Stomach smooth muscle (tissue), 2 donors: ENCODE data around the gene SNIP1.
"Not testable (repeated sequence)": the region's sequence is repeated elsewhere in the genome, so short reads cannot be mapped to it uniquely, and the experiment has no call there.

Experiments used
- H3K27ac ChIP-seq: one replicate; pipeline ENCODE4 v1.7.0; 2013; ENCODE audit warnings: mild to moderate bottlenecking, low read length, inconsistent platforms
- H3K27me3 ChIP-seq, 2 donors: one replicate each; pipeline ENCODE4 v1.7.0; 2013; ENCODE audit warnings: low read length in 2 of 2; ENCODE audit not compliant: insufficient read depth in 2 of 2, control insufficient read depth in 1 of 2
- H3K36me3 ChIP-seq, 2 donors: one replicate each; pipeline ENCODE4 v1.7.0; 2013; ENCODE audit warnings: low read length in 2 of 2; ENCODE audit not compliant: control insufficient read depth in 2 of 2, insufficient read depth in 2 of 2
- H3K4me1 ChIP-seq: one replicate; pipeline ENCODE4 v1.7.0; 2013; ENCODE audit warnings: low read length; ENCODE audit not compliant: control insufficient read depth, insufficient read depth
- H3K4me3 ChIP-seq, 2 donors: one replicate each; pipeline ENCODE4 v1.7.0; 2013; ENCODE audit warnings: low read length in 2 of 2
- H3K9ac ChIP-seq, 2 donors: one replicate each; pipeline ENCODE4 v1.7.0; 2013; ENCODE audit warnings: low read length in 2 of 2, mild to moderate bottlenecking in 1 of 2
- H3K9me3 ChIP-seq, 2 donors: one replicate each; pipeline ENCODE4 v1.7.0; 2013; ENCODE audit warnings: low read length in 2 of 2; ENCODE audit not compliant: control insufficient read depth in 2 of 2
- donor health status: healthy.
- donor health status: Pancreatic carcinoma.

The SNIP1 gene

GRCh38 chr1:37574834-37575480 lies 20.9 kb upstream of the SNIP1 start:
- Histone ChIP-seq H3K27ac (peak overlapping the region; percentile 61), H3K4me3 (peak overlapping the region in 1 of 2 donors; percentile 22), H3K9me3 (no peaks in the 10 kb centered on the region), H3K4me1 (peaks cover 19% of the 10 kb centered on the region), H3K27me3 (no peaks in the 10 kb centered on the region), H3K36me3 (peaks cover 27 to 38% of the 10 kb centered on the region in 2 donors), H3K9ac (no peak overlapping the region)

GRCh38 chr1:37570528-37571334 lies 16.6 kb upstream of the SNIP1 start:
- Histone ChIP-seq H3K4me3 (no peak overlapping the region), H3K27me3 (no peaks in the 10 kb centered on the region), H3K4me1 (peaks cover 11% of the 10 kb centered on the region), H3K9ac (no peak overlapping the region), H3K9me3 (no peaks in the 10 kb centered on the region), H3K36me3 (peaks cover 66 to 68% of the 10 kb centered on the region in 2 donors), H3K27ac (no peak overlapping the region)

- H3K4me3 ChIP-seq = no peak overlapping the region
- H3K27ac ChIP-seq = peak overlapping the region; percentile 7
- no peaks in the 10 kb centered on the region for H3K27me3 ChIP-seq
- H3K9me3 ChIP-seq = no peaks in the 10 kb centered on the region
- no peak overlapping the region for H3K9ac ChIP-seq
- H3K4me1 ChIP-seq = peaks cover 2% of the 10 kb centered on the region
- peaks cover 57% of the 10 kb centered on the region in 2 donors for H3K36me3 ChIP-seq
These were observed 12.9 kb upstream of the SNIP1 start for GRCh38 chr1:37567023-37567422.

GRCh38 chr1:37564892-37565291 lies 10.8 kb upstream of the SNIP1 start:
- Histone ChIP-seq H3K27ac (no peak overlapping the region), H3K4me3 (no peak overlapping the region), H3K36me3 (peaks cover 48 to 50% of the 10 kb centered on the region in 2 donors), H3K27me3 (no peaks in the 10 kb centered on the region), H3K4me1 (peaks cover 2% of the 10 kb centered on the region), H3K9me3 (no peaks in the 10 kb centered on the region), H3K9ac (no peak overlapping the region)

GRCh38 chr1:37562984-37563383 lies 8.9 kb upstream of the SNIP1 start:
- Histone ChIP-seq H3K9ac (no peak overlapping the region), H3K36me3 (peaks cover 30 to 36% of the 10 kb centered on the region in 2 donors), H3K9me3 (no peaks in the 10 kb centered on the region), H3K4me1 (peaks cover 2% of the 10 kb centered on the region), H3K4me3 (no peak overlapping the region), H3K27ac (no peak overlapping the region), H3K27me3 (no peaks in the 10 kb centered on the region)

GRCh38 chr1:37561133-37562132 lies 7.3 kb upstream of the SNIP1 start:
- no peak overlapping the region for H3K9ac ChIP-seq
- H3K36me3 ChIP-seq = peaks cover 15 to 21% of the 10 kb centered on the region in 2 donors
- no peaks in the 10 kb centered on the region for H3K9me3 ChIP-seq
- H3K27me3 ChIP-seq = no peaks in the 10 kb centered on the region
- H3K4me3 ChIP-seq = no peak overlapping the region
- no peak overlapping the region for H3K27ac ChIP-seq
- peaks cover 13% of the 10 kb centered on the region for H3K4me1 ChIP-seq

- peaks cover 6 to 14% of the 10 kb centered on the region in 2 donors for H3K36me3 ChIP-seq
- peaks cover 19% of the 10 kb centered on the region for H3K4me1 ChIP-seq
- no peaks in the 10 kb centered on the region for H3K9me3 ChIP-seq
- H3K27me3 ChIP-seq = no peaks in the 10 kb centered on the region
- H3K9ac ChIP-seq = no peak overlapping the region
- no peak overlapping the region for H3K4me3 ChIP-seq
- no peak overlapping the region for H3K27ac ChIP-seq
These were observed 6.5 kb upstream of the SNIP1 start for GRCh38 chr1:37560401-37561132.

GRCh38 chr1:37559957-37560379 lies 5.9 kb upstream of the SNIP1 start:
- not testable (repeated sequence) for H3K4me3 ChIP-seq, H3K27me3 ChIP-seq, H3K36me3 ChIP-seq, H3K9me3 ChIP-seq, H3K27ac ChIP-seq, H3K9ac ChIP-seq
- H3K4me1 ChIP-seq = peaks cover 19% of the 10 kb centered on the region

GRCh38 chr1:37559080-37559479 lies 5.0 kb upstream of the SNIP1 start:
- H3K4me3 ChIP-seq = no peak overlapping the region
- H3K27ac ChIP-seq = no peak overlapping the region
- no peaks in the 10 kb centered on the region for H3K9me3 ChIP-seq
- H3K9ac ChIP-seq = no peak overlapping the region
- H3K36me3 ChIP-seq = peaks cover 0 to 6% of the 10 kb centered on the region in 2 donors
- H3K4me1 ChIP-seq = peaks cover 19% of the 10 kb centered on the region
- H3K27me3 ChIP-seq = no peaks in the 10 kb centered on the region

GRCh38 chr1:37558411-37558810 lies 4.3 kb upstream of the SNIP1 start:
- Histone ChIP-seq H3K9me3 (no peaks in the 10 kb centered on the region), H3K36me3 (peaks cover 0 to 6% of the 10 kb centered on the region in 2 donors), H3K27me3 (no peaks in the 10 kb centered on the region), H3K4me3 (no peak overlapping the region), H3K27ac (no peak overlapping the region), H3K4me1 (peaks cover 22% of the 10 kb centered on the region), H3K9ac (no peak overlapping the region)
